Lower lobe of right lung (tissue), 2 donors: Measurements from ENCODE around the gene PLA2G5. TPM values are rescaled to one million over a fixed set of nuclear protein-coding genes. Genes with fewer than 3 reads are reported as not detected.
"Not testable (repeated sequence)": the region's sequence is repeated elsewhere in the genome, so short reads cannot be mapped to it uniquely, and the experiment has no call there.

Source experiments
- ATAC-seq, 2 donors: fragments of 200-7000 bp; cut with Tn5 transposase; one replicate each; pipeline ENCODE4 v1.9.1; 2020 to 2022; ENCODE audit warnings: mild to moderate bottlenecking in 2 of 2, moderate library complexity in 2 of 2
- DNase-seq: peaks from one replicate; pipeline ENCODE4 v3.0.0-alpha.2; 2020
- H3K27ac ChIP-seq: fragments of 200-600 bp; one replicate; pipeline ENCODE4 v1.8.0; 2022
- H3K27me3 ChIP-seq: fragments of 200-600 bp; one replicate; pipeline ENCODE4 v1.8.0; 2022; ENCODE audit warnings: low read depth
- H3K36me3 ChIP-seq: fragments of 200-600 bp; one replicate; pipeline ENCODE4 v1.8.0; 2022; ENCODE audit warnings: mild to moderate bottlenecking
- H3K4me1 ChIP-seq: fragments of 200-600 bp; one replicate; pipeline ENCODE4 v1.8.0; 2022
- H3K4me3 ChIP-seq: fragments of 200-600 bp; one replicate; pipeline ENCODE4 v1.8.0; 2022; ENCODE audit warnings: mild to moderate bottlenecking
- H3K9me3 ChIP-seq: fragments of 200-600 bp; one replicate; pipeline ENCODE4 v1.8.0; 2022
- CTCF ChIP-seq: fragments of 200-600 bp; IDR thresholded peaks from one replicate; pipeline ENCODE4 v1.8.0; 2022; ENCODE audit warnings: antibody characterized with exemption, mild to moderate bottlenecking
- intact Hi-C: fragments of 100-400 bp; cut with DNase I; formaldehyde crosslinking; loops from one replicate; pipeline ENCODE4 v1.11.0; 2022
- total RNA-seq: library from RNA; stranded (reverse); fragmentation: NEBNext Ultra II Directional; extraction: Animal tissue kit (Norgen Biotek cat#: 25700); gene quantifications from one replicate; pipeline ENCODE4 v1.2.1, GENCODE V29; 2021
- donor health status: DM: no; HTN: yes; CAD: no; lungs with severe emphysema.

PLA2G5 gene
- total RNA-seq, 1 donor from 2014 or later = 7.4 TPM

- intact Hi-C loops = no loop called here
- no peak overlapping the region for H3K4me3 ChIP-seq
- H3K27ac ChIP-seq = no peak overlapping the region
- H3K36me3 ChIP-seq = no peaks in the 10 kb centered on the region
- peaks cover 15% of the 10 kb centered on the region for H3K9me3 ChIP-seq
- peaks cover 2% of the 10 kb centered on the region for H3K27me3 ChIP-seq
- no peak for TF ChIP-seq CTCF
- H3K4me1 ChIP-seq = no peaks in the 10 kb centered on the region
- ATAC-seq = no peak
- DNase-seq = no peak
Measured at GRCh38 chr1:20048563-20048962, 21.4 kb upstream of the PLA2G5 start.

DNA sequence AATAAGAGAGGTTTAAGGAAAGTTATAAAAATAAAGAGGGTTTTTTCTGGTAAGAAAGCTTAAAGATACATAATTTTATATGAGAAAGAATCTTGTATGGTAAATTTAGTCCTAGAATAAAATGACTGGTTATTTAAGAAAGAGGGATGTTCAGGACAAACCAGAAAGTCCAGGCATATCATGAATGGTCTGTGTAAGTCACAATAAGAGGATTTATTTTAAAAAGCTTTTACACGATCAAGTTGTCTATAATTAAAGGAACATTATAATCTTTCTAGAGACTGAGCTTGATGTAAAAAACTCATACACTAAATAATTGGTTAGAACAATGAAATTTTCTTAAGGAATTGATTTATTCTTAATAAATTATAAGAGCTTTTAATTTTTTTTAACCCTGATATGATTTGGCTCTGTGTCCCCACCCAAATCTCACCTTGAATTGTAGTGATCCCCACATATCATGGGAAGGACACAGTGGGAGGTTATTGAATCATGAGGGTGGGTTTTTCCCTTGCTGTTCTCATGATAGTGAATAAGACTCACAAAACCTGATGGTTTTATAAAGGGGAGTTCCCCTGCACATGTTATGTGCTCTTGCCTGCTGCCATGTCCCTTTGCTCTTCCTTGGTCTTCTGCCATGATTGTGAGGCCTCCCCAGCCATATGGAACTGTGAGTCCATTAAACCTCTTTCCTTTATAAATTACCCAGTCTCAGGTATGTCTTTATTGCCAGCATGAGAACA is 20.8 kb upstream of the PLA2G5 start:
- H3K9me3 ChIP-seq = peaks cover 15% of the 10 kb centered on the region
- ATAC-seq, H3K4me3 ChIP-seq, DNase-seq, H3K4me1 ChIP-seq, H3K27ac ChIP-seq, intact Hi-C loops, H3K36me3 ChIP-seq, H3K27me3 ChIP-seq: not testable (repeated sequence)

GRCh38 chr1:20051218-20051829 is 18.7 kb upstream of the PLA2G5 start:
- Histone ChIP-seq H3K4me1 (no peaks in the 10 kb centered on the region), H3K36me3 (no peaks in the 10 kb centered on the region), H3K4me3 (no peak overlapping the region), H3K9me3 (peaks cover 15% of the 10 kb centered on the region), H3K27me3 (no peaks in the 10 kb centered on the region), H3K27ac (no peak overlapping the region)
- intact Hi-C loops = no loop called here
- no peak for ATAC-seq
- DNase-seq = no peak
- TF ChIP-seq CTCF = no peak

DNA sequence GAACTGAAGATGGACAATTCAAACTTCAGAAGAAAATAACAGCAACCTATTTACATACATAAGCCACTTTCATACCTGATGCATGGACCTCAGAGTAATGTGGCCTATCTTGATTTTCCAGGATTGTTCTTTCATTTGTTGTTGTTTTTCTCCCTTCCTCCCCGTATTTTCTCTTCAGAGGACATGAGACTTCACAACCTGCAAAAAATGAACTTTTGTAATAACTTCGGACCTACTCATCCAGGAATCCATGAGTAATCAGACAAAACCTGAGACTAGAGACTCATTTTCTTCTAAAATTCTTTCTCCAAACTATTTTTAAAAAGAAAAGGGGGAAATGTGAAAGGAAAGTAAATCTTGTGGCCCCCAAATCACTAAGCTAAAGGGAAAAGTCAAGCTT is 17.6 kb upstream of the PLA2G5 start:
- Histone ChIP-seq H3K36me3 (no peaks in the 10 kb centered on the region), H3K27ac (no peak overlapping the region), H3K4me3 (no peak overlapping the region), H3K4me1 (no peaks in the 10 kb centered on the region), H3K27me3 (no peaks in the 10 kb centered on the region), H3K9me3 (peaks cover 15% of the 10 kb centered on the region)
- intact Hi-C loops = no loop called here
- DNase-seq = no peak
- no peak for ATAC-seq
- TF ChIP-seq CTCF = no peak

GRCh38 chr1:20057886-20058420 is 12.0 kb upstream of the PLA2G5 start:
- H3K36me3 ChIP-seq = no peaks in the 10 kb centered on the region
- ATAC-seq (no peak), DNase-seq (no peak)
- no peak overlapping the region for H3K27ac ChIP-seq
- no peaks in the 10 kb centered on the region for H3K9me3 ChIP-seq
- H3K4me3 ChIP-seq = no peak overlapping the region
- no peaks in the 10 kb centered on the region for H3K27me3 ChIP-seq
- intact Hi-C loops = no loop called here
- no peak for TF ChIP-seq CTCF
- H3K4me1 ChIP-seq = peaks cover 10% of the 10 kb centered on the region

- TF ChIP-seq CTCF = no peak
- peak; percentile 75 to 80 for ATAC-seq
- H3K4me1 ChIP-seq = peaks cover 10% of the 10 kb centered on the region
- H3K27me3 ChIP-seq = no peaks in the 10 kb centered on the region
- no peak overlapping the region for H3K4me3 ChIP-seq
- no peaks in the 10 kb centered on the region for H3K9me3 ChIP-seq
- no peak for DNase-seq
- intact Hi-C loops = no loop called here
- H3K36me3 ChIP-seq = no peaks in the 10 kb centered on the region
- no peak overlapping the region for H3K27ac ChIP-seq
Measured at GRCh38 chr1:20058531-20058930, 11.5 kb upstream of the PLA2G5 start.
